HL-60 (cell line): ENCODE results near the gene LTB4R2.

ENCODE experiments used
- DNase-seq, 2 experiments: peaks; one replicate each; pipeline ENCODE4 v3.0.0-alpha.2; 2010 to 2020; ENCODE audit warnings: low read depth in 1 of 2, low spot score in 1 of 2
- H3K27ac ChIP-seq: fragments of 250-450 bp; sonication (Bioruptor Pico); replicated peaks from 2 replicates; pipeline ENCODE4 v1.5.1; 2020; ENCODE audit warnings: mild to moderate bottlenecking, moderate library complexity
- H3K27me3 ChIP-seq: fragments of 250-450 bp; sonication (Bioruptor Pico); 2 replicates; pipeline ENCODE4 v1.5.1; 2021; ENCODE audit warnings: mild to moderate bottlenecking, moderate library complexity; ENCODE audit not compliant: insufficient read depth, poor library complexity, severe bottlenecking
- H3K4me3 ChIP-seq: replicated peaks from 2 replicates; pipeline ENCODE4 v1.5.1; 2011; ENCODE audit warnings: mild to moderate bottlenecking, control low read depth, low read length; ENCODE audit not compliant: insufficient read depth
- CTCF ChIP-seq: IDR thresholded peaks from one replicate; pipeline ENCODE4 v1.5.1; 2011; ENCODE audit warnings: low read length, control low read depth, inconsistent platforms; ENCODE audit not compliant: insufficient read depth
- GABPA ChIP-seq: IDR thresholded peaks from 2 replicates; pipeline ENCODE4 v1.6.1; 2012; ENCODE audit warnings: low read depth
- POLR2AphosphoS5 ChIP-seq: IDR thresholded peaks from 2 replicates; pipeline ENCODE4 v1.6.1; 2012; ENCODE audit warnings: low read depth
- REST ChIP-seq: IDR thresholded peaks from 2 replicates; pipeline ENCODE4 v1.6.1; 2012; ENCODE audit warnings: low read depth; ENCODE audit not compliant: insufficient replicate concordance
- SPI1 ChIP-seq: IDR thresholded peaks from 2 replicates; pipeline ENCODE4 v1.6.1; 2012; ENCODE audit warnings: low read depth, mild to moderate bottlenecking, borderline replicate concordance

Gene LTB4R2

GRCh38 chr14:24304019-24304387 is 5.9 kb upstream of the LTB4R2 start:
- H3K4me3 ChIP-seq = no peak overlapping the region
- H3K27me3 ChIP-seq = no peaks in the 10 kb centered on the region
- no peak for TF ChIP-seq REST
- TF ChIP-seq POLR2AphosphoS5 = no peak
- TF ChIP-seq GABPA = no peak
- TF ChIP-seq CTCF = no peak
- TF ChIP-seq SPI1 = no peak
- DNase-seq = no peak
- H3K27ac ChIP-seq = no peak overlapping the region

GRCh38 chr14:24307156-24307574 is 2.8 kb upstream of the LTB4R2 start:
- no peak overlapping the region for H3K27ac ChIP-seq
- TF ChIP-seq GABPA = no peak
- no peak for TF ChIP-seq SPI1
- TF ChIP-seq POLR2AphosphoS5 = no peak
- no peak for TF ChIP-seq REST
- TF ChIP-seq CTCF = no peak
- DNase-seq = no peak

GRCh38 chr14:24307575-24308341 is 2.2 kb upstream of the LTB4R2 start, which contains the start of gene CIDEB:
TSS of gene CIDEB (minus strand) at chr14:24307977. CDS start at chr14:24307858, 119 bp downstream.
- H3K27ac ChIP-seq = no peak within 1 kb of the TSS
- H3K4me3 ChIP-seq = no peak within 1 kb of the TSS
- peak in 1 of 2 experiments; percentile 80 for DNase-seq
- no peaks in the 10 kb centered on the region for H3K27me3 ChIP-seq
- TF ChIP-seq CTCF (peak; percentile 95), GABPA (no peak), POLR2AphosphoS5 (no peak), REST (no peak), SPI1 (peak; percentile 97)

More at GRCh38 chr14:24307156-24307574, 2.8 kb upstream of the LTB4R2 start:
- Histone ChIP-seq H3K27me3 (no peaks in the 10 kb centered on the region), H3K4me3 (no peak overlapping the region)
